Measurements from ENCODE around the gene PPP3CB.

DNA sequence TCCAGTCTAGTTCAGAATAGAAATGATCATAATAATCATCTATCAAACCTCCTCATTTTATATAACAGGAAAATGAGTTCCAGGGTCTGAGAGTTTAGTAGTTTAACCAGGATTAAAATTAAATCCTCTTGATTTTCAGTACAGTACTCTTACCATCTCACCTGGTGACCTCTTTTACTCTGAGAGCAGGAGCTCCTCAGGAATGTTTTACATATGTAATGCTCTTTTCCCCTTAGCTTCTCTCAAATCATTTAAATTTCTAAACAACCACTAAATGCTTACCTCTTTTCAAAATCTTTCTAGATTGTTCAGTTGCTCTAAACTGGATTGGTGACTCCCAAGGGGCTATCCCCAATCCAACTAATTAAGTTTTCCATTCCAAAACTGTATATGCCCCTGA is 10.2 kb upstream of the PPP3CB start:
- TF ChIP-seq, protein P1, sequence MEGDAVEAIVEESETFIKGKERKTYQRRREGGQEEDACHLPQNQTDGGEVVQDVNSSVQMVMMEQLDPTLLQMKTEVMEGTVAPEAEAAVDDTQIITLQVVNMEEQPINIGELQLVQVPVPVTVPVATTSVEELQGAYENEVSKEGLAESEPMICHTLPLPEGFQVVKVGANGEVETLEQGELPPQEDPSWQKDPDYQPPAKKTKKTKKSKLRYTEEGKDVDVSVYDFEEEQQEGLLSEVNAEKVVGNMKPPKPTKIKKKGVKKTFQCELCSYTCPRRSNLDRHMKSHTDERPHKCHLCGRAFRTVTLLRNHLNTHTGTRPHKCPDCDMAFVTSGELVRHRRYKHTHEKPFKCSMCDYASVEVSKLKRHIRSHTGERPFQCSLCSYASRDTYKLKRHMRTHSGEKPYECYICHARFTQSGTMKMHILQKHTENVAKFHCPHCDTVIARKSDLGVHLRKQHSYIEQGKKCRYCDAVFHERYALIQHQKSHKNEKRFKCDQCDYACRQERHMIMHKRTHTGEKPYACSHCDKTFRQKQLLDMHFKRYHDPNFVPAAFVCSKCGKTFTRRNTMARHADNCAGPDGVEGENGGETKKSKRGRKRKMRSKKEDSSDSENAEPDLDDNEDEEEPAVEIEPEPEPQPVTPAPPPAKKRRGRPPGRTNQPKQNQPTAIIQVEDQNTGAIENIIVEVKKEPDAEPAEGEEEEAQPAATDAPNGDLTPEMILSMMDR (IDR thresholded peaks at IDR 0.05; ENCODE audit: insufficient read depth, low read depth, low read length), result no peak
- no peak for TF ChIP-seq EZH2 (IDR thresholded peaks at IDR 0.05; ENCODE audit: insufficient read depth, low read length)
